ENCODE results near the gene CLP1.

DNA sequence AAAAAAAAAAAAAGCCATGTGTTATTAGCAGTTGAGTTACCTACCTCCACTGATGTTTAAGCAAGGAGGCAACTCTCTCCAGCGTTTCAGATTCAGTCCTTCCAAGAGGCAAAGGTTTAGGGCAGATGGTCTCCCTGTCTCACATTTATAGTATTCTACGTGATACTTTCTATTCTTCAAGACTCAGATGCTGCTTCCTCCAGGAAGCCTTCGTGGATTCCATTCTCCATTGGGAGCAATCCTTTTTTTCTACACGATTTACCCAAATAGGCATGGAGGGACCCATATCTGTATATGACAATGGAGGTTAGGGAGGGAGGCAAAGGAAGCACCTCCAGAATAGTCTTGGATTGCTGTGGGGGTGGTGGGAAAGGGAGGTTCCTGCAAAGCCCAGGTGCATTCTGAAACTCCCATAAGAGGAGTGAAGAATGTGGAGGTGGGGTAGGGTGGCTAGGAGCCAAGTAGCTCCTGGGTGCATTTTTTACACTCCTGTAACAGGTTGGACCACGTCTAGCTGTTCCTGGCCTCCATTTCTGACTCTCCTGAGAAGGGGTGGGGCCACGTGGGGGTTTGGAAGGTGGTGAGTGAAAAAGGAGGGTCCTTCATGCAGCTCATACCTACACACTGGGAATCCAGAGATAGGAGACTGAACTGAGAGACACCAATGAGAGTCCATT, 24.0 kb upstream of the CLP1 start:
- TF ChIP-seq POLR2A (IDR thresholded peaks at IDR 0.05) (no peak), CTCF (IDR thresholded peaks at IDR 0.05) (no peak)

All from heart left ventricle (tissue), 13 donors.